Mesodermal cell (in vitro differentiated cells): ENCODE data around the gene SS18L1.
"Not testable (repeated sequence)": the region's sequence is repeated elsewhere in the genome, so short reads cannot be mapped to it uniquely, and the experiment has no call there.

Experiments
- H3K27ac ChIP-seq: 2 replicates; pipeline ENCODE4 v1.7.0; 2013; ENCODE audit warnings: mild to moderate bottlenecking, low read depth, low read length, moderate library complexity; ENCODE audit not compliant: severe bottlenecking
- H3K36me3 ChIP-seq: 2 replicates; pipeline ENCODE4 v1.7.1; 2013; ENCODE audit warnings: mild to moderate bottlenecking, low read length, moderate library complexity; ENCODE audit not compliant: control insufficient read depth, insufficient read depth
- H3K4me1 ChIP-seq: one replicate; pipeline ENCODE4 v1.7.1; 2013; ENCODE audit warnings: mild to moderate bottlenecking, low read length; ENCODE audit not compliant: insufficient read depth, control insufficient read depth, poor library complexity, severe bottlenecking
- H3K4me3 ChIP-seq: 2 replicates; pipeline ENCODE4 v1.7.0; 2013; ENCODE audit warnings: low read length, control low read depth, mild to moderate bottlenecking; ENCODE audit not compliant: insufficient read depth, poor library complexity, severe bottlenecking; ENCODE audit errors: extremely low read depth
- H3K9me3 ChIP-seq: 2 replicates; pipeline ENCODE4 v1.7.1; 2013; ENCODE audit warnings: mild to moderate bottlenecking, low read length, moderate library complexity; ENCODE audit not compliant: control insufficient read depth
- WGBS, 2 experiments: methylation state at CpG; one replicate each; pipeline ENCODE4 v1.1.5; 2013; ENCODE audit warnings: missing lambda C conversion rate in 2 of 2; ENCODE audit not compliant: insufficient coverage in 2 of 2; 5-methylcytosine and 5-hydroxymethylcytosine counted together

SS18L1 gene

DNA sequence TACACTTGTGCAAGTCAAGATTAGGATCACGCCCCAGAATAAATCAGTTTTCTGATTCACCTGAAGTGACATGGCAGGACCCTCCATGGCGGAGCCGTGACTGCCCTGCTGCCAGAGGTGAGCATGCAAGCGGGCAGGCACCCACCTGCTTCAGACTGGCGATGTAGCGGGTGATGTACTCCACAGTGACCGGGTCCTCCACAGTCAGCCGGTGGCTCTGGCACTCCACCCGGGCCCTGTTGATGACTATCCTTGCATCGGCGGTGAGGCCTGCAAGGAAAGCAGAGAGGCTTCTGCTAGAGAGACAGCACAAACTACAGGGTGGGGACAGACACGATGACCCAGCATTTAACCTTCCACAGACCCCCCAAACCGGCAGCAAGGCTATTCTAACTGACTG lies 3.9 kb upstream of the SS18L1 start:
- WGBS, 2 experiments = 96 to 98% methylated on average over 8 to 10 of the region's 13 CpGs

DNA sequence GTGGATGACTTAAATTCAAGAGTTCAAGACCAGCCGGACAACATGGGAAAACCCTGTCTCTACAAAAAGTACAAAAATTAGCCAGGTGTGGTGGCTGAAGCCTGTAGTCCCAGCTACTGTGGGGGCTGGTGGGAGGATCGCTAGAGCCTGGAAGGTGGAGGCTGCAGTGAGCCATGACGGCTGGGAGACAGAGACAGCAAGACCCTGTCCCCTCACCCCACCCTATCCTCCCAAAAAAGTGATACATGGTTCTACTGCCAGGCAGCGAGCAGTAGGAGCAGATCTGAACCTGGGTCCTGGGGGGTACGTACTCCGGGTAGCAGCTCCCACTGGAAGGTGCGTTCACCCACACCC lies 2.5 kb upstream of the SS18L1 start:
- H3K4me3 ChIP-seq = peak overlapping the region; percentile 77
- H3K4me1 ChIP-seq = peaks cover 18% of the 10 kb centered on the region
- no peaks in the 10 kb centered on the region for H3K9me3 ChIP-seq
- WGBS, 2 experiments = 96 to 100% methylated on average over 4 to 5 of the region's 7 CpGs
- no peak overlapping the region for H3K27ac ChIP-seq
- peaks cover 64% of the 10 kb centered on the region for H3K36me3 ChIP-seq

More for the DNA sequence above, 3.9 kb upstream of the SS18L1 start:
- Histone ChIP-seq H3K27ac (no peak overlapping the region), H3K4me1 (peaks cover 11% of the 10 kb centered on the region), H3K36me3 (peaks cover 67% of the 10 kb centered on the region), H3K9me3 (no peaks in the 10 kb centered on the region), H3K4me3 (no peak overlapping the region)

DNA sequence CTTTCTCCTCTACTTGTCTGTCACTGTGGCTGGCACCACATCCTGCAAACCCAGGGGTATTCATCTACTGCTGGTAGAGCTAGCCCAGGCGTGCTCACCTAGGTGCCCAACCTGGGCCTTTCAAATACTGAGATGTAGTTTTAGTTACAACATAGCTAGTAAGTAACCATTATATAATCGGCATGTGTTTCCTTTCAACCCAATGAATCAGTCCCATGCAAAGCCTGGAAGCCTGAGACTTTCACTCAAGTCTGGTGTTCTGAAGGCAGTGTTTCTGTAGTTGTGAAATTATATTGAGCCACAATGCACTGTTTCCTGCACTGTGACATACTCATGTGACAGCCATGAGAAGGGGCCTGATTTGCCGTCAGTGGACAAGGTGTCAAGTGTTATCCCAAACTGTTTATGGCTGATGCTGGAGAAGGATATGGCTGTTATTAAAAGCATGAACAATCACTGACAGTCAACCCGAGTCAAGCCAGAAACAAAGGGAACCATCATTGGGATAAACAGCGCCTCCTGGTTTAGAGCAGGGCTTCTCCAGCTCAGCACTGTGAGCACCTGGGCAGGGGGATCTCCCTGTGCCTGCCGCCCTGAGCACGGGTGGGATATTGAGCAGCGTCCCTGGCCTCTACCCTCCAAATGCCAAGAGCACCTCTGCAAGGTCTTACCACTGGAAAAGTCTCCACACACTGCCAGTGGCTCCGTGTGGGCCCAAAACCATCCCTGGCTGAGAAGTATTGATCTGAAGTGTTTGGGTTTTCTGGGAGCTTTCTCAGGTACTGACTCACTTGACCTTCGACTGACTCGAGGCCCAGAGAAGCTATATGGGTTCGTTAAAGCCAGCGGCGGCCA lies 1.9 kb upstream of the SS18L1 start:
- Histone ChIP-seq H3K4me1 (peaks cover 18% of the 10 kb centered on the region), H3K4me3 (peak overlapping the region; percentile 77), H3K27ac (peak overlapping the region; percentile 93), H3K36me3 (peaks cover 63% of the 10 kb centered on the region), H3K9me3 (no peaks in the 10 kb centered on the region)
- WGBS, 2 experiments = 13 to 21% methylated on average over 5 to 9 of the region's 14 CpGs

DNA sequence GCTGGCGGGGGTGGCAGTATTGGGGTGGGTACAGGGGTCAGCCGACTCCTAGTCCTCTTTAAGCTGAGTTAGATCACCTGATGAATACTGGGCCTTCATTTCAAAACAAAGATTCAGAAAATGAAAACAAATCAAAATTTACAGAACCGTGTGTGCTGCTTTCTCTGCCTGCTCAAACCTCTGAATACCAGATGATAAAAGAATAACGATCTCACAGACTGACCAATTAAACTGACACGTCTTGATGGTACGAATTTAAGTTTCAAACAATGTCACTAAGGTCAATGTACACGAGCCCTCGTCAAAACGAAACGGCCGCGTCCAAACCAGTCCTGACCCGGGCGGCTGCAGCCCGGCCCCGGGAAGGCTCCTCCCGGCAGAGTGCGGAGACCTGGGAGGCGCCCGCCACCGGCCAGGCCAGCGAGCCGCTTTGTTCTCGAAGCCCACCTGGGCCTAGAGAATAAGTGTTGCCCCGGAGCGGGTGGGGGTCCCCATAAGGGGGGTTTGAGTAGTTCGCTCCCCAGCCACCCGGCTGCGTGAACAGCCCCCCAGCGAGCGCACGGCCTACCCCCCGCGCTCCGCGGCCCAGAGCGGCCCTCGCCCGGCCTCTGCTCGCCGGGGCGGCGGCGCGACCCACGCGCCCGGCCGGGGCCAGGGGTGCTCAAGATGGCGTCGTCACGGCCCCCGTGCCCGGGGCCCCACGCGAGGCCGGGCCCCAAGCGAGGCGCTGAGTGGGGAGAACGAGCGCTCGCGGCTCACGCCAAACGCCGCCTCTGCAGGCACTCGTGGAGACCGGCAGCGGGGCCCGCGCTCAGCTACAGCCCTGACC lies 1.1 kb upstream of the SS18L1 start:
- Histone ChIP-seq H3K36me3 (peaks cover 55% of the 10 kb centered on the region), H3K27ac (peak overlapping the region; percentile 93), H3K9me3 (no peaks in the 10 kb centered on the region), H3K4me1 (peaks cover 18% of the 10 kb centered on the region), H3K4me3 (peak overlapping the region; percentile 77)
- 0 to 2% methylated on average over 48 to 60 of the region's 71 CpGs for WGBS, 2 experiments

DNA sequence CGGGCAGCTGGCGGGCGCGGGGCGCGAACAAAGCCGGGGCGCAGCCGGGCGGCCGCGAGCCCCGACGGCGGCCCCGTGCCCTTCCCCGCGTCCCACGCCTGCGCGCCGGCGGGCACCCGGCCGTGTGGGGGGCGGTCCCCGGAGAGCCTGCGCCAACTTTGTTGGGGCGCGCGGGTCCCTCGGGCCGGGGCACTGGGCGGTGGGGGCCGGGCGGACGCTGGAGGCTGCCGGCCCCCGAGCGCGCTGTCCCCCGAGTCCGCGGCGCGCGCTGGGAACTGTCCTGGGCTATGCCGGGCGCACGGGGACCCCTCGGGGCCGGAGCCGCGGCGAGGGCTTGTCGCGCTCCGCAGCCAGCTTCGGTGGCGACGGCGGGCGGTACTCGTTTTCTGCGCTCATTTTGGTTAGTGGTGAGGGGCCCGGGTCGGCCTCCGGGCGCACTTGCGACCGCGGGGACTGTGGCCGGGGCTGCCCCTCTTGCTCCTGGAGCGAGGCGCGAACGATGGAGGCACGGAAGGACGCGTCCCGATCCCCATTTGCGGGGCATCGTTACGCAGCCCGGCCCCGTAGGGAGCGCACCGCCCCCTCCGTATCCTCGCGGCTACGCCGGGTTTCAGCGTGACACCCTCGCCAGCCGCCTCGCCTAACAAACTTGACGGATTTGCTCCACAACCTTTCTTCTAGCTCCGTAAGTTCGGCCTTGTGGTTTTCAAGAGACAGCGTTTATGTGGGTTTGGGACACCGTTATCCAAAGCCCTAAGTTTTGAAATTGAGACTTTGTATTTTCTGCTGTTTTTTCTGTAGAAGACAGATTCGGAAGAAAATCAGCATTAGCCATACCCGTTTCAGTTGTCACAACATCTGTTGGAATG lies 622 bp downstream of the SS18L1 start:
- Histone ChIP-seq H3K4me3 (peak overlapping the region; percentile 77), H3K27ac (no peak overlapping the region), H3K36me3 (peaks cover 38% of the 10 kb centered on the region), H3K4me1 (peaks cover 26% of the 10 kb centered on the region), H3K9me3 (no peaks in the 10 kb centered on the region)
- 1 to 2% methylated on average over 65 to 102 of the region's 104 CpGs for WGBS, 2 experiments

DNA sequence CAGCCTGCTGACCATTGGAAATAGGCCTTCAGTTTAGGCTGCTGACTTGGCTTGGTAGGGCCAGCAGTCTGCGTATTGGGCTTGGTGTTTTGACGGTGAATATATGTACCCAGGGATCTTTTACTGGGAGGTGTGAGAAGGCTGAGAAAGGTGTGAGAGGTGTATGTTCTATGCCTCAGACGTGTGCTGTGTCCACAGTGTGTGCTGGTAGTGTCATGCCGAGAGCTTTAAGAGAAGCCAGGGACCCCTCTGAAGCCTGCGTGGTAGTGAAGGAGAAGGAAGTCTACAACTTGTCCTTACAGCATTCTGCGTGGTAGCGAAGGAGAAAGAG lies 2.1 kb downstream of the SS18L1 start:
- 97 to 100% methylated on average over 5 to 6 of the region's 7 CpGs for WGBS, 2 experiments
- Histone ChIP-seq H3K4me1 (peaks cover 33% of the 10 kb centered on the region), H3K9me3 (no peaks in the 10 kb centered on the region), H3K27ac (no peak overlapping the region), H3K36me3 (peaks cover 24% of the 10 kb centered on the region), H3K4me3 (no peak overlapping the region)

DNA sequence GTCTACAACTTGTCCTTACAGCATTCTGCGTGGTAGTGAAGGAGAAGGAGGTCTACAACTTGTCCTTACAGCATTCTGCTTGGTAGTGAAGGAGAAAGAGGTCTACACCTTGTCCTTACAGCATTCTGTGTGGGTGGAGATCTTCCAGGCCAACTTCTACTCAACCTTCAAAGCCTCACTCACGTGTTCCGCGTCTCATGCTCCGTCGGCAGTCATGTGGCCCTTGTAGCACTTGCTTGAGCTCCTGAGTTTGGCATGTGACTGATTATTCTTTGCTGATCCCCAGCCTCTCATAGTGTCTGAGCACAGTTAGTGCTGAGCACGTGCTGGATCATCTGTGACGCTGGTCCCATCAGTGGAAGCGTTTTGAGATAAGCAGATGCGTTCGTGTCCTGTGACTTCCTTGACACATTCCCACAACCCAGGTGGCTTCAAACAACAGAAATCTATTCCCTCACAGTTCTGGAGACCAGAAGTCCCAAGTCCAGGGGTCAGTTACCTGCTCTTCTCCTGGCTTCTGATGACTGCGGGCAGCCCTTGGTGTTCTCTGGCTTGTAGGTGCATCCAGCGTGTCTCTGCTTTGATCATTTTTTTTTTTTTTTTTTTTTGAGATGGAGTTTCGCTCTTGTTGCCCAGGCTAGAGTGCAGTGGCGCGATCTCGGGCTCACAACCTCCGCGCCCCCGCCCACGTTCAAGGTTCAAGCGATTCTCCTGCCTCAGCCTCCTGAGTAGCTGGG lies 2.6 kb downstream of the SS18L1 start:
- Histone ChIP-seq H3K4me1 (peaks cover 28% of the 10 kb centered on the region), H3K9me3 (no peaks in the 10 kb centered on the region), H3K36me3 (peaks cover 24% of the 10 kb centered on the region), H3K27ac (no peak overlapping the region), H3K4me3 (no peak overlapping the region)
- 92 to 95% methylated on average over 17 to 20 of the region's 22 CpGs for WGBS, 2 experiments

DNA sequence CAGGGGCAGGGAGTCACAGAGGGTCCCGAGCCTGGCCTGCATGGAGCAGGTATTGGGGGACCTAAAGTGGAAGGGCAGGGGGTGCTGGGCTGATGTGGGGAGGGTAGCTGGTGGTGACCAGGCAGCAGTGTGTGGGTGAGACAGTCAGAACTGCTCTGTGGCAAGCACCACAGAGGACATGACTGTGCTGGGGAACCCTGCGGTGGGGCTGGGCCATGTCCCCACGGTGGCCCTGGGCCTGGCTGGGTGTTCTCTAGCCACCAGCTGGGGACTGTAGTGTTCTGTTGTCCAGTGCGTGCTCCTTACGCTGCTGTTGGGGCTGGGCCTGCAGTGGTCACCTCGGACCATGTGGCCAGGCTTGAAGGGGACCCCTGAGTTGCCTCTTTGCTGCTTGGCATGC lies 3.6 kb downstream of the SS18L1 start:
- no peak overlapping the region for H3K4me3 ChIP-seq
- peaks cover 28% of the 10 kb centered on the region for H3K4me1 ChIP-seq
- WGBS, 2 experiments = 85 to 95% methylated on average over 5 to 6 of the region's 6 CpGs
- no peak overlapping the region for H3K27ac ChIP-seq
- H3K9me3 ChIP-seq = no peaks in the 10 kb centered on the region
- H3K36me3 ChIP-seq = peaks cover 31% of the 10 kb centered on the region

DNA sequence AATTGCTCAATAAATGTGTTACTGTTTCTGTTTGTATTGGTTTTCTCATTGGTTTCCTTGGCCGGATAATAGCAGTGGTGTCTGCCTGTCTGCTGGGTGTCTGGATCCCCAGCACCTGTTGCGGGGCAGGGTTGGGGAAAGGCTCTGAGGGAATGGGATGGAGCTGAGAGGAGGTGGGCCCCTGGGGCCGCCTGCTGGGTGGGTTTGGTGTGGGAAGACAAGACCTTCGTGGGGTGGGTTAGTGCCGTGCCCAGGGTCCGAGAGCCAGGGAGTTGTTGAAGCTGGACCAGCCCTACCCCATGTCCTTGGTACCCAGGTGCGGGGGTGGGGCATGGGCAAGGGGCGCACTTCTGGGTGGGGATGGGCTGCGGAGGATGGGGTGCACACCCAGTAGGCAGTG lies 4.0 kb downstream of the SS18L1 start:
- H3K36me3 ChIP-seq = peaks cover 35% of the 10 kb centered on the region
- peaks cover 28% of the 10 kb centered on the region for H3K4me1 ChIP-seq
- H3K27ac ChIP-seq = no peak overlapping the region
- no peak overlapping the region for H3K4me3 ChIP-seq
- 96 to 98% methylated on average over 7 to 9 of the region's 9 CpGs for WGBS, 2 experiments
- H3K9me3 ChIP-seq = no peaks in the 10 kb centered on the region

DNA sequence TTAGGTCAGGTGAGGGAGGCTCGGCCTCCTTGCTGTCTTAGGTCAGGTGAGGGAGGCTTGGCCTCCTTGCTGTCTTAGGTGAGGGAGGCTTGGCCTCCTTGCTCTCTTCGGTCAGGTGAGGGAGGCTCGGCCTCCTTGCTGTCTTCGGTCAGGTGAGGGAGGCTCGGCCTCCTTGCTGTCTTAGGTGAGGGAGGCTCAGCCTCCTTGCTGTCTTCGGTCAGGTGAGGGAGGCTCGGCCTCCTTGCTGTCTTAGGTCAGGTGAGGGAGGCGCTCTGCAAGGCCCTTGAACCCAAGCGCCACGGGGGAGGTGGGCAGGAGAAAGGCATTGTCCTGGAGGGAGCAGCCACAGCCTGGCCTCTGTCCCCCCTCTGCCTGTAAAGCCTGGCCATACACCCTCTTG lies 4.8 kb downstream of the SS18L1 start:
- peaks cover 43% of the 10 kb centered on the region for H3K36me3 ChIP-seq
- 93 to 95% methylated on average over 3 to 9 of the region's 10 CpGs for WGBS, 2 experiments
- not testable (repeated sequence) for H3K9me3 ChIP-seq, H3K4me3 ChIP-seq, H3K27ac ChIP-seq
- H3K4me1 ChIP-seq = peaks cover 28% of the 10 kb centered on the region
